Brain microvascular endothelial cell (primary cell): ENCODE results near the gene ALG1L2.
"Not testable (repeated sequence)": the region's sequence is repeated elsewhere in the genome, so short reads cannot be mapped to it uniquely, and the experiment has no call there.

Source experiments
- DNase-seq: peaks from one replicate; pipeline ENCODE4 v3.0.0-alpha.2; 2020
- H3K27ac ChIP-seq: fragments of 250-450 bp; sonication (Bioruptor Pico); 2 replicates; pipeline ENCODE4 v1.5.1; 2020; ENCODE audit warnings: mild to moderate bottlenecking, moderate library complexity
- H3K27me3 ChIP-seq: fragments of 250-450 bp; sonication (Bioruptor Pico); replicated peaks from 2 replicates; pipeline ENCODE4 v1.5.1; 2020; ENCODE audit warnings: mild to moderate bottlenecking
- H3K36me3 ChIP-seq: fragments of 250-450 bp; sonication (Bioruptor Pico); replicated peaks from 2 replicates; pipeline ENCODE4 v1.5.1; 2020; ENCODE audit warnings: mild to moderate bottlenecking
- H3K4me3 ChIP-seq: 2 replicates; pipeline ENCODE4 v1.5.1; 2011; ENCODE audit warnings: low read depth, mild to moderate bottlenecking, control low read depth, low read length, moderate library complexity
- CTCF ChIP-seq: IDR thresholded peaks from 2 replicates; pipeline ENCODE4 v1.5.1; 2011; ENCODE audit warnings: low read depth, mild to moderate bottlenecking, moderate library complexity, low read length, control low read depth, inconsistent platforms; ENCODE audit errors: missing control alignments
- in situ Hi-C: cut with HindIII; loops from 2 replicates; pipeline ENCODE4 v1.10.0; 2017; ENCODE audit warnings: low sequenced_read_pairs, low pct_ligation_motif_present

Gene ALG1L2

DNA sequence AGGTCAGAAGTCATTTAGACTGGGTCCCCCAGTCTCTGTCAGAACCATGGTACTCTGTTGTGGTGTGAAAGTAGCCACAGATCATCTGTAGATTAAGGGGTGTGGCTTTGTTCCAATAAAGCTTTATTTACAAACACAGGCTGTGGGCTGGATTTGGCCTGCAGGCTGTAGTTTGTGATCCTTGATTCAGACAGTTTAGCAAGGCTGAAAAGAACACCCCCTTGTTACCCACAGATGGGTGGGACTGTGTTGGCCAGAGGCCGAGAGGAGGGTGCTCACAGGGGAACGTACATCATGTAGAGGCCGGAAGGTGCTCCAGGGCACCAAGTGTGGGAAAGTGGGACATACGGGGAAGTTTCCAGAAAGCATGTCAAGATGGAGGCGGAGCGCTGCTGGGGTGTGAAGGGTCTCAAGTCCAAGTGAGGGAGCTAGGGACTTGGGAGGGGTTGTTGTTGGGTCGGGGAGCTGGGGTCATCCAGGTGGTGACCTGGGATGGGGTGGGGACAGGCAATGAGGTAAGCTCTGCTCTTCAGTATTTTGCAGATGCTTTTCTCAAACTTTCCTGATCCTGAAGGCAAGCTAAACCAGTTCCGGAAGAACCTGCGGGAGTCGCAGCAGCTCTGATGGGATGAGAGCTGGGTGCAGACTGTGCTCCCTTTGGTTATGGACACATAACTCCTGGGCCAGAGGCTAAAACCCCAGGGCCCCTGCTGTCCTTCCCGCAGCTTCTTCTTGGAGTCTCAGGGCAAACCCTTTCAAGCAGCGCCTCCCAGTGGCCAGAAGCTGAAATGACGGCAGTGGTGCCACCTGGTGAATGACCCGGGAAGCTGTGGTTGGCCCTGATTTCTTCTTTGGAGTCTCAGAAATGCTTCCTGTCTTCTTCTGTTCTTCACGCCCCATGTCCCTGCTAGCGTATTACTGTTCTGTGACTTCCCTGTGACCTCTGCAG, 16.3 kb downstream of the ALG1L2 start:
- in situ Hi-C loops, H3K4me3 ChIP-seq, H3K27me3 ChIP-seq, H3K36me3 ChIP-seq, H3K27ac ChIP-seq: not testable (repeated sequence)
- peak; percentile 40 for DNase-seq
- peak; percentile 46 for TF ChIP-seq CTCF

DNA sequence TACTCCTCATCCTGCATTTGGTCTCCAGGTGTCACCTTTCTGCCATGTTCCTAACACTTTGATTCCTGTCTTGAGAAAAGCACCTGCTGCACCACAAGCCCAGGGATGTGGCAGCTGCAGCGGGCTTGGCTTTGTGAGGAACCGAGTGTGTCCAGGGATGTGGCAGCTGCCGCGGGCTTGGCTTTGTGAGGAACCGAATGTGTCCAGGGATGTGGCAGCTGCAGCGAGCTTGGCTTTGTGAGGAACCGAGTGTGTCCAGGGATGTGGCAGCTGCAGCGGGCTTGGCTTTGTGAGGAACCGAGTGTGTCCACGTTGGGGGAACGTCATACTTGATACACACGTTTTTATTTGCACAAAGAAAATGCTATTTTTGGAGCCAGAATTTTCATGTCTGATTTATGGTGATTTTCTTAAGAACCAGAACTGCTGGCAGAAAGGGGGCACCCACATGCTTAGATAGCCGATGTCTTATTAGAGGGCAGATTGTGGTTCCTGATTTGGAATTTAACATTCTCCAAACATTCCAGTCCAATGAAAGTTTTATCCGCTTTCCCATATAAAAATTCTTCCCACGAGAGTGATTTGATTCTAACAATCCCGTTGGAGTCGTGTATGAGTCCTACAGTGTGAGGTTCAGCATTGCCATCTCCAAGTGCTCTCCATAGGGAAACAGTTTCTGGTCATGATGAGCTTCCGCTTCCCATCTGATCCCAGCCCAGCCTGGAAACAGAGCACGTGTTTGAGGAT, 17.2 kb downstream of the ALG1L2 start:
- H3K36me3 ChIP-seq, H3K4me3 ChIP-seq, H3K27me3 ChIP-seq, DNase-seq, H3K27ac ChIP-seq, in situ Hi-C loops: not testable (repeated sequence)

GRCh38 chr3:130102545-130102944, 20.9 kb downstream of the ALG1L2 start:
- H3K27ac ChIP-seq, H3K27me3 ChIP-seq, H3K36me3 ChIP-seq, DNase-seq, in situ Hi-C loops, H3K4me3 ChIP-seq: not testable (repeated sequence)

- in situ Hi-C loops, H3K4me3 ChIP-seq, H3K27ac ChIP-seq, H3K36me3 ChIP-seq, H3K27me3 ChIP-seq: not testable (repeated sequence)
- peak; percentile 48 for DNase-seq
Measured at GRCh38 chr3:130104191-130104590, 22.6 kb downstream of the ALG1L2 start.

GRCh38 chr3:130107333-130107995, 25.8 kb downstream of the ALG1L2 start:
- in situ Hi-C loops, H3K27ac ChIP-seq, H3K27me3 ChIP-seq, H3K4me3 ChIP-seq, H3K36me3 ChIP-seq, DNase-seq: not testable (repeated sequence)

- H3K4me3 ChIP-seq, in situ Hi-C loops, H3K27ac ChIP-seq, DNase-seq, H3K27me3 ChIP-seq, H3K36me3 ChIP-seq: not testable (repeated sequence)
Measured at GRCh38 chr3:130108836-130109585, 27.4 kb downstream of the ALG1L2 start.

DNA sequence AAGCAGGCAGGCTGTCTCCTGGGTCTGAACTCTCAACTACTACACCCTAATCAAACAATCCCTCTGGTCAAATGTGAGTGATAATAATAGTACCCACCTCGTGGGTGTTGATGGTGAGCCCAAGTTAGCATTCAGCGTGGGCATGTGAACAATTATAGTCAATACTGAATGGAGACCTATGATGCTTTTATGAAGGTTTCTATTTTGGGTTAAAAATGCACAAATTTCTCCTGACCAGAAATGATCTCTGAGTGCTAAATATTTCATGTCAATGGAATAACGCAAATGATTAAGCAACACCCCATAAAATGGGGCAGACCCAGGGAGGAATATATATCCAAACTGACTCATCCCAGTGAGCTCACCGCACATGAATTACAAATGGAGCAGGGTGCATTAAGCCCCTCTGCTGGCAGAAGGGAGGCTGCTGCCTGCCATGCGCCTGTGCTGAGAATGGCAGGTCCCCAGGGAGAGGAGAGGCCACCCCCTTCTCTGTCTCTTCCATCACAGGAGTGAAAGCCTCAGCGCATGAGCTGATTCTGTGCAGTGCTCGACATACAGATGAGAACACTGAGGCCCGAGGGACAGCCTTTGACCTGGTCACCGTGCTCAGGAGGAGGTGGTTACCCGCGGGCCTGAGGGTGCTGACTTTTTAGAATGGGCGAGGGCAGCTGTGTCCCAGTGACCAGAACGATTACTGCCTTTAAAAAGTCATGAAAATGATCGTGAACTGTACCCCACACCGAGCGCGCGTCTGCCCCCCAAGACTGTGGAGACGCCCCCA, 28.9 kb downstream of the ALG1L2 start:
- Histone ChIP-seq H3K27ac (peak overlapping the region; percentile 87), H3K4me3 (peak overlapping the region; percentile 73)
- in situ Hi-C loops, H3K27me3 ChIP-seq, H3K36me3 ChIP-seq: not testable (repeated sequence)
- DNase-seq = peak; percentile 80

GRCh38 chr3:130111185-130111864, 29.7 kb downstream of the ALG1L2 start:
- H3K4me3 ChIP-seq = peak overlapping the region; percentile 73
- H3K36me3 ChIP-seq = no peaks in the 10 kb centered on the region
- H3K27ac ChIP-seq = peak overlapping the region; percentile 87
- no peak for TF ChIP-seq CTCF
- H3K27me3 ChIP-seq = no peaks in the 10 kb centered on the region
- DNase-seq = peak; percentile 100
- in situ Hi-C loops = no loop called here

DNA sequence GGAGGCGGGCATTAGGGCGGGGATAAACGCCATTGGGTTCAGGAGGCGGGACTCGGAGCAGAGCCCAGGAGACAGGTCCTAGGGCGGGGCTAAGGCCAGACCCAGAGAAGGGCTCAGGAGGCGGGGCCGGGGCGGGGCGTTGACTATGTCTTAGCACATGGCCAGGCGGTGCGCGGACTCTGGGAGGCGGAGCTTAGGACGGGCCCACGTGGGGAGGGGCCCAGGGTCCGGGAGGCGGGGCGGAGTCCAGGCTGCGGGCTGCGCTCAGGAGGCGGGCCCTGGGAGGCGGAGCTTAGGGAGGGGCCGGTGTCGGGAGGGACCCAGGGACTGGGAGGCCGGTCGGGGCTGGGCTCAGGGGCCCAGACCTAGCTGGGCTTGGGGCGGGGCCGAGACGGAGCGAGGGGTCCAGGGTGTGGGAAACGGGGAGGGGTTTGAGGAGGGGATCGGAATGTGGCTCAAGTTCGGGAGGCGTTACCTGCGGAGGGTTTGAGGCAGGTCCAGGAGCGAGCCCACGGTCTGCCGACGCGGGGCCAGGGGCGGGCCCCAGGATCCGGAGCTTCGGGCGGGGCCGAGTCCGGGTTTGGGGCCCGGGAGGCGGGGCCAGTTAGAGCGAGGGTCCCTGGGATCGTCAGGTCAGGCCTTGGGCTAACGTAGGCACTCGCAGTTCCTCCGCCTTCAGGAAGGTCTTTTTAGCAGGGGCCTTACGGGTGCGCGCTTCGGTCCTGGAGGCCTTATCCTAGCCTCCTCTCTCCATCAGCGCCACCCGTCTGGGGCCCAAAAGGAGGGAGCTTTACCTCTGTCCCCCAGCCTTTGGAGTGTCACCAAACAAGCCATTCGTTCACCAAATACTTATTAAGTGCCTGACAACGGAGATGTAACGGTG, 30.5 kb downstream of the ALG1L2 start:
- H3K27me3 ChIP-seq, in situ Hi-C loops, H3K36me3 ChIP-seq: not testable (repeated sequence)
- peak overlapping the region; percentile 45 for H3K27ac ChIP-seq
- DNase-seq = peak; percentile 16
- H3K4me3 ChIP-seq = peak overlapping the region; percentile 73

- Histone ChIP-seq H3K27ac (peak overlapping the region; percentile 45), H3K4me3 (peak overlapping the region; percentile 57)
- H3K36me3 ChIP-seq, in situ Hi-C loops, H3K27me3 ChIP-seq, DNase-seq: not testable (repeated sequence)
Measured at GRCh38 chr3:130112748-130113073, 31.1 kb downstream of the ALG1L2 start.
